EH (cell line): Measurements from ENCODE around the gene ITPKB.
"Not testable (repeated sequence)": the region's sequence is repeated elsewhere in the genome, so short reads cannot be mapped to it uniquely, and the experiment has no call there.

Experiments
- DNase-seq: peaks from one replicate; pipeline ENCODE4 v3.0.0-alpha.2; 2015; ENCODE audit warnings: low read depth

Gene ITPKB

DNA sequence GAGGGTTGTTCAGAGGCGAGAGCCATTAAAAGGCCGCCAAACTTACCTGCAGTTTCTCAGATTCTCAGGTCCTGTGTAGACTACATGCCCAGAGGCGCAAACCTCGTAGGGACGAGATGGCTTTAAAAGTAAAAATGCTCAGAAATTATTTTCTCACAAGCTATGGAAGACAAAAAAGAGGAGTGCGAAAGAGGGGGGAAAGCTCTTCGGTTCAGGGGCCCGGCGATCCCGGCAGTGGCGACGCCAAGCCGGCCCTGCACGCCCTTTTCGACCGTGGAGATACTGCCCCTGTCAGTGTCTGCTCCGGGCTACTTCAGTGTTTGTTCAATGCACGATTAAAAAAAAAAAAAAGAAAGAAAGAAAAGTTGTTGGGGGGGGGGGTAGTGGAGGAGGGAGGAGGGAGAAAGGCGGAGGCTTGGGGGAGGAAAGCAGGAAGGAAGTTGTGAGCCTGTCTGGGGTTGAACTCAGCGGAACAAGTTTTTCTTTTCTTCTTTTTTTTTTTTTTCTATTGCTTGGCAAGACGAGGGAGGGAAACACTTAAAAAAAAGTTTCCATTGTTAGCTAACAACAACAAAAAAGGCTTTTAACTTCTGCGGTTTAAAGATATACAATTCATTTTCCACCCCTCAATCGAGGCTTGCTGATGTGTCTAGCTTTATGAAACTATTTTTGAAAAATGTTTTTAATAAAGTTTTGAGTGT lies at the start of gene ITPKB:
ITPKB (minus strand) TSS at position 288 of the 701 bp plus-strand sequence. CDS start 1,824 bp downstream, outside the sequence.
- peak; percentile 69 for DNase-seq

GRCh38 chr1:226787638-226788037 lies 48.6 kb upstream of the ITPKB start:
- no peak for DNase-seq

- DNase-seq = no peak
Observed at GRCh38 chr1:226787071-226787470, 48.0 kb upstream of the ITPKB start.

GRCh38 chr1:226786550-226786949 lies 47.5 kb upstream of the ITPKB start:
- no peak for DNase-seq

DNA sequence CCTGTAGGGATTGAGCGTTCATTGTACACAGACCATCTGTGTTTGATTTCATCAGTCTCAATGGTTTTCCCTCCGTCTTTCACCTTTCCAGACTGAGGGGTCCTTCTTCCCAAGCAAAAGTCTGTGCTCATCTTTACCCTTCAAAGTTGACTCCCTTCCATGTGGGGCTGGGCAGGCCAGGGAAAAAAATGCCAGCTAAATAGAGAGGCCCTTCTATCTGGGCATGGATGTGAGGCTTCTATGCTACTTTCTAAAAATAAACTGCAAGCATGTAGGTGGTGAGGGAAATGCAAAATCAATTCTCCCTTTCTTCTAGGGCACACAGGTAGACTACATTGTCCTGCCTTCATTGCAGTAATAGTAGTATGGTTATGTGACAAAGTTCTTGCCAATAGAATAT lies 46.7 kb upstream of the ITPKB start:
- DNase-seq = no peak

DNA sequence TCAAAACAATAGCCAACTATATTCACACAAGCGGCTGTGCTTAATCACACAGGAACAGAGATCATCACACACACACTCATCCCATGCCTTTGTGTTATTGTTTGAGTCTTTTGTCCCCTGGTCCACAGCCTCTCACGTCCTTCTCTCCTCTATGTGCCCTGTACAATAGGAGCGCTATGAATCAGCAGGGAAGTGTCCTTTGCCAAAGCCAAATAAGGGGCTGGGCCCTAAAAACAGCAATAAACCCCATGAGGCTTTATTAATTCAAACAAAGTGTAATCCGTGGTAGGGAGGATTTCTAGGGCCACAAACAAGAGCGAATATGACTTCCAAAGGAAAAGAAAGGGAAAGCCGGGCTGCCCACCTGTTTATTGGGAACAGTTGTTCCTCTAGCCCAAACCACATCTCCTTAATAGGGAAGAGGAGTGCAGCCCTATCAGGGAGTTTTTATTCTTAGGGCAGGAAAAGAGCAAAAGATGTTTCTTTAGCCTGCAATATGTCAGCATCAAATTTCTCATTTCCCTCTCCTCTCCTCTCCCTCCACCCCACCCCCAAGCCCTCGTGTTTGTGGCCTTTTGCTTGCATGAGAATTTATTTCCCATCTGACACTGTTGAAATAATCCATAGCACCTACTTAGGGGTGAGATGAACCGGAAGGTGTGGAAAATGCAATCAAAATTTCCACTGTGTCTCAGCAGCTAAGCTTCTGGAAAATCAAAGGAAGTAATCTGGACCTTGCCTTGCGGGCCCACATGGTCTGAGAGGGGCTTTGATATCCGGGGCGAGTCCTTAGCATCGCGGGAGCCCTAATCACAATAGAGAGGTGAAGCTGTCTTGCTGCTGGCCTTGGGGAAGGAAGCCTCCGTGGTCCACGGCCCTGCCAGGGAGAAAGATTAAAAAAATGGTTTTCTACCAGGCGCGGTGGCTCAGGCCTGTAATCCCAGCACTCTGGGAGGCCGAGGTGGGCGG lies 45.3 kb upstream of the ITPKB start:
- no peak for DNase-seq

DNA sequence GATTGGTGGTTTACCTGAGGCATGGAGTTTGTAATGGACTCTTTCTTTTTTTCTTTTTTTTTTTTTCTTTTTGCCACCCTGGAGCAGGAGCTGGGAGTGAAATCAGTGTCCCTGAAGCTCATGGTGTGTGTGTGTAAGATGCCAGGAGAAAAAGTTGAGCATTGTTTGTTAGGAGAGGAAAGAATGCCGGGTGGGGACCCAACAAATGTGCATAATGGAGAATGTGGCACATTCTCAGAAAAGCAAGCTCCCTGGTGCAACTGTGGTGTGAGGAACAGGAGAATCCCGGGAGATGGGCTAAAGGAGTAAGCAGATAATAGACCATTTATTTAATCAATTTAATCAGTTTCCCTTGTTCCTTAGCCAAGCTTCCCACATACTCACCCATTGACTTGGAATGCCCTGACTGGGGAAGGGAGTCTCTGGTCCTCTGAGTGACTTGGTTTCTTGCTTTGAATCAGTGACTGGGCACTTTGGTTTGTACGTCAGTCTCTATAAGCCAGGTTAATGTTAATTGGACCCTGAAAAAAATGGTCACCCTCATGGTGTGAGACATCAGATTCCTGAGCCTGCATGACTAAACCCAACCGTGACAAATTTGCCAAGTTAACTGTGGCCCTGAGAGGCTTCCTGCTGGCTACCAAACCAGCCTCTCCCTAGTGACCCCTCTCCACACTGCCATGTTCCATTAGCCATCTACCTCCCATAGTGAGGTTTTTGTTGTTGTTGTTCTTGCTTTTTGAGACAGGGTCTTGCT lies 43.9 kb upstream of the ITPKB start:
- DNase-seq = peak; percentile 21

DNA sequence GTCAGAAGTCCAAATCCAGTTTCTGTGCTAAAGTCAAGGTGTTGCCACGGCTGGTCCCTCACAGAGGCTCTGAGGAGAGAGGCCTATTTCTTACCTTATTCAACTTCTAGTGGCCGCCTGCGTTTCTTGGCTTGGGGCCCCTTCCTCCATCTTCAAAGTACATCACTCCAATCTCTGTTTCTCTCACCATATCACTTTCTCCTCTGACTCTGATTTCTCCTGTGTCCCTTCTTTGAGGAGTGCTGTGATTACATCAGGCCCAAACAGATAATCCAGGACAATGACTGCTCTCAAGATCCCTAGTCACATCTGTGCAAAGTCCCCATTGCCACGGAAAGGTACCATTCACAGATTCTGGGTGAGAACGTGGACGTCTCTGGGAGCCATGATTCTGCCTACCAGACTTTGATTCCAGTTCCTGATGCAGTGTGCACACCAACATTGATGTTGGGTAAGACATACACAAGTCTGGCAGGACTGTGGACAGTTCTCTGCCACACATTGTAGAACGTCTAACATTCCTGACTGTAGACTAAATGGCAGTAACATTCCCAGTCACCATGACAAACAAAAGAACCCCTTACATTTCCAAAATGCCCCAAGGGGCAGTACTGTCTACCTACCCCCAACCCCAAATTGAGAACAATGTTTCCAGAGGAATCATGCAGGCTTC lies 43.0 kb upstream of the ITPKB start:
- peak; percentile 26 for DNase-seq

GRCh38 chr1:226779561-226779960 lies 40.5 kb upstream of the ITPKB start:
- DNase-seq = no peak

- peak; percentile 98 for DNase-seq
Observed at GRCh38 chr1:226778657-226779058, 39.6 kb upstream of the ITPKB start.

DNA sequence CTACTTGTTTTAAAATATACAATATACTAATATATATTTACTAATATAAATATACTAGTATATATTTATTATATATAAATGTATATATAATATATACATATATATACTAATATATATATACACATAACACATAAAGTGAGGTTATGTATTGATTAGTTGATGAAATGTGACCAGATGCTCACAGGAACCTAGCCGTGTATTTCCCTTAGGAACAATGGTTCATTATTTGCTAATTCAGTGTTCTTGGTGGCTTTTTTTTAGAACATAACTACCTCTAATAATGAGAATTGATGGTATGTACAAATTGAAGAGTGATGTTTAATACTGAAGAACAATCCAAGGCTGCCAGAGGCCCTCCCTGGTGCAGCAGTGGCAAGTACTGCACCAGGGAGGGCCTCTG lies 37.9 kb upstream of the ITPKB start:
- DNase-seq = no peak

DNA sequence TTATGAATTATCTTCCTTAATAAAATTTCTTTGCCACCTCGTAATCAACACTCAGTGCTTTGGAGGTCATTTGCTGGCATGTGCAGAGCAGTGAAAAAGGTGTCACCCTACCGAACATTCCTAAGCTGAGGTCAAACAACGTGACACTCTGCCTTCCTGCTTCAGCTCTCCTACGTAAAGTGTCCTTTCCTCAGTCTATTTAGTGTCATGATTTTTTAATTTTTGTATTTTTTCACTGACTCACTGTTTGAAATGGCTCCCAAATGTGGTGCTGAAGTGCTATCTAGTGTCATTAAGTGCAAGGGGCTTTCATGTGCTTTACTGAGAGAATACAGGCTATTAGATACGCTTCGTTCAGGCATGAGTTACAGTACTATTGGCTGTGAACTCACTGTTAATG lies 37.0 kb upstream of the ITPKB start:
- DNase-seq = no peak

- no peak for DNase-seq
Observed at GRCh38 chr1:226772446-226773139, 33.5 kb upstream of the ITPKB start.

DNA sequence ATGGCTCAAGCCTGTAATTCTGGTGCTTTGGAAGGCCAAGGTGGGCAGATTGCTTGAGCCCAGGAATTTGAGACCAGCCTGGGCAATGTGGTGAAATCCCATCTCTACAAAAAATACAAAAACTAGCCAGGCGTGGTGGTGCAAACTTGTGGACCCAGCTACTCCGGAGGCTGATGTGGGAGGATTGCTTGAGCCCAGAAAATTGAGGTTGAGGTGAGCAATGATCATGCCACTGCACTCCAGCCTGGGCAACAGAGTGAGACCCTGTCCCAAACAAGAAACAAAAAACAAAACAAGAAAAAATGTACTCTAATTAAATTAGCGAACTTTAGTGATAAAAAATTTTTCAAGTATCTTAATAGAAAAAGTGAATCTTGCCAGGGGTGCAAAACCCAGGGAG lies 28.1 kb upstream of the ITPKB start:
- DNase-seq = not testable (repeated sequence)

GRCh38 chr1:226766565-226766964 lies 27.5 kb upstream of the ITPKB start:
- no peak for DNase-seq

- DNase-seq = no peak
Observed at GRCh38 chr1:226764533-226764932, 25.5 kb upstream of the ITPKB start.

- peak; percentile 96 for DNase-seq
Observed at GRCh38 chr1:226763905-226764264, 24.8 kb upstream of the ITPKB start.

- no peak for DNase-seq
Observed at GRCh38 chr1:226762988-226763904, 24.2 kb upstream of the ITPKB start.

DNA sequence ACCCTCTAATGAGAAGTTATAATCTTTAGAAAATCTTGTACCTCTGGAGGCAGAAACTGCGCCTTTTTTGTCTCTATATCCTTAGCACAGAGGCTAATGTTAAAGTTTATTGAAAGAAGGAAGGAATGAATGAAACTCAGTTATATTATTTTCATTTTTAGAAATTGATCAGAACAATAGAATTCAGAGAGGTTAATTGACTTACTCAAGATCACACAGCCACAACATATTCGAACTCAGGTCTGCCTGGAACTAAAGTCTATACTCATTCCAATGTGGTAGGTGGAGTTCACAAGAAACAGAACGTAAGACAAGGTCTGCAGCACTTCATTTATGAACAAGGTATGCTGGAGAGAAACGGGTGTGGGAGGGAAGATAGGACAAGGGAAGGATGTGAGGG lies 23.0 kb upstream of the ITPKB start:
- no peak for DNase-seq

GRCh38 chr1:226761322-226761721 lies 22.2 kb upstream of the ITPKB start:
- no peak for DNase-seq
